ENCODE results near the gene HSPD1.

Gene HSPD1

GRCh38 chr2:197499594-197500502, at the start of gene HSPD1, which contains the start of gene HSPE1:
TSS of gene HSPD1 (minus strand) at chr2:197499840. CDS start at chr2:197498848, 992 bp downstream.
TSS of gene HSPE1 (plus strand) at chr2:197500379. CDS start at chr2:197500437, 58 bp downstream.
- DNase-seq: peak; percentile 99
- in situ Hi-C loops (cut with MboI; ENCODE audit: low pct_unique_long_range_greater_than_20kb, low sequenced_read_pairs): no loop called here

GRCh38 chr2:197548582-197548981, 48.9 kb upstream of the HSPD1 start:
- no peak for DNase-seq
- in situ Hi-C loops (cut with MboI; ENCODE audit: low pct_unique_long_range_greater_than_20kb, low sequenced_read_pairs): no loop called here

GRCh38 chr2:197547163-197547900, 47.7 kb upstream of the HSPD1 start:
- DNase-seq: no peak
- in situ Hi-C loops (cut with MboI; ENCODE audit: low pct_unique_long_range_greater_than_20kb, low sequenced_read_pairs): no loop called here

- DNase-seq: no peak
- in situ Hi-C loops (cut with MboI; ENCODE audit: low pct_unique_long_range_greater_than_20kb, low sequenced_read_pairs): no loop called here
These were observed 43.6 kb upstream of the HSPD1 start for GRCh38 chr2:197543206-197543605.

GRCh38 chr2:197539734-197540133, 40.1 kb upstream of the HSPD1 start:
- in situ Hi-C loops (cut with MboI; ENCODE audit: low pct_unique_long_range_greater_than_20kb, low sequenced_read_pairs): no loop called here
- DNase-seq: no peak

GRCh38 chr2:197538412-197538811, 38.8 kb upstream of the HSPD1 start:
- in situ Hi-C loops (cut with MboI; ENCODE audit: low pct_unique_long_range_greater_than_20kb, low sequenced_read_pairs): no loop called here

GRCh38 chr2:197517150-197517549, 17.5 kb upstream of the HSPD1 start:
- DNase-seq: no peak
- in situ Hi-C loops (cut with MboI; ENCODE audit: low pct_unique_long_range_greater_than_20kb, low sequenced_read_pairs): no loop called here

More at GRCh38 chr2:197538412-197538811, 38.8 kb upstream of the HSPD1 start:
- DNase-seq: no peak

- DNase-seq: no peak
- in situ Hi-C loops (cut with MboI; ENCODE audit: low pct_unique_long_range_greater_than_20kb, low sequenced_read_pairs): no loop called here
These were observed 16.7 kb upstream of the HSPD1 start for GRCh38 chr2:197516393-197516761.

GRCh38 chr2:197515739-197516392, 16.2 kb upstream of the HSPD1 start, which contains the start of gene MOB4:
TSS of gene MOB4 (plus strand) at chr2:197516066. CDS start at chr2:197516087, 21 bp downstream.
- DNase-seq: peak; percentile 98

GRCh38 chr2:197515315-197515738, 15.7 kb upstream of the HSPD1 start:
- in situ Hi-C loops (cut with MboI; ENCODE audit: low pct_unique_long_range_greater_than_20kb, low sequenced_read_pairs): no loop called here
- peak; percentile 46 for DNase-seq

More at GRCh38 chr2:197515739-197516392, 16.2 kb upstream of the HSPD1 start, which contains the start of gene MOB4:
- in situ Hi-C loops (cut with MboI; ENCODE audit: low pct_unique_long_range_greater_than_20kb, low sequenced_read_pairs): no loop called here

- in situ Hi-C loops (cut with MboI; ENCODE audit: low pct_unique_long_range_greater_than_20kb, low sequenced_read_pairs): no loop called here
- DNase-seq: peak; percentile 45
These were observed 15.1 kb upstream of the HSPD1 start for GRCh38 chr2:197514754-197515153.

GRCh38 chr2:197513915-197514314, 14.3 kb upstream of the HSPD1 start:
- no peak for DNase-seq
- in situ Hi-C loops (cut with MboI; ENCODE audit: low pct_unique_long_range_greater_than_20kb, low sequenced_read_pairs): no loop called here

- in situ Hi-C loops (cut with MboI; ENCODE audit: low pct_unique_long_range_greater_than_20kb, low sequenced_read_pairs): no loop called here
- no peak for DNase-seq
These were observed 7.0 kb upstream of the HSPD1 start for GRCh38 chr2:197506658-197507057.

GRCh38 chr2:197504512-197504911, 4.9 kb upstream of the HSPD1 start:
- DNase-seq: no peak
- in situ Hi-C loops (cut with MboI; ENCODE audit: low pct_unique_long_range_greater_than_20kb, low sequenced_read_pairs): no loop called here

GRCh38 chr2:197504000-197504399, 4.4 kb upstream of the HSPD1 start:
- no peak for DNase-seq
- in situ Hi-C loops (cut with MboI; ENCODE audit: low pct_unique_long_range_greater_than_20kb, low sequenced_read_pairs): no loop called here

GRCh38 chr2:197502685-197503084, 3.0 kb upstream of the HSPD1 start:
- in situ Hi-C loops (cut with MboI; ENCODE audit: low pct_unique_long_range_greater_than_20kb, low sequenced_read_pairs): no loop called here
- no peak for DNase-seq

- in situ Hi-C loops (cut with MboI; ENCODE audit: low pct_unique_long_range_greater_than_20kb, low sequenced_read_pairs): no loop called here
- no peak for DNase-seq
These were observed 2.6 kb upstream of the HSPD1 start for GRCh38 chr2:197502201-197502600.

GRCh38 chr2:197500503-197501131, 977 bp upstream of the HSPD1 start:
- peak; percentile 34 for DNase-seq
- in situ Hi-C loops (cut with MboI; ENCODE audit: low pct_unique_long_range_greater_than_20kb, low sequenced_read_pairs): no loop called here
